GM12891 (cell line): ENCODE measurements around the gene TULP4.

Source experiments
- POLR2A ChIP-seq: IDR thresholded peaks from 2 replicates; pipeline ENCODE4 v1.6.1; 2011; ENCODE audit warnings: low read depth, low read length, control low read depth
- POLR2AphosphoS5 ChIP-seq: IDR thresholded peaks from 2 replicates; pipeline ENCODE4 v1.6.1; 2011; ENCODE audit warnings: low read depth, low read length, control low read depth
- POU2F2 ChIP-seq: IDR thresholded peaks from 2 replicates; pipeline ENCODE4 v1.6.1; 2011; ENCODE audit warnings: low read depth, mild to moderate bottlenecking, control low read depth, low read length, moderate library complexity
- SPI1 ChIP-seq: IDR thresholded peaks from 2 replicates; pipeline ENCODE4 v1.6.1; 2011; ENCODE audit warnings: low read depth, low read length, control low read depth
- TAF1 ChIP-seq: IDR thresholded peaks from 2 replicates; pipeline ENCODE4 v1.6.1; 2011; ENCODE audit warnings: low read depth, low read length, control low read depth

- TF ChIP-seq POLR2AphosphoS5 = no peak
- no peak for TF ChIP-seq POLR2A
- no peak for TF ChIP-seq TAF1
- no peak for TF ChIP-seq SPI1
- TF ChIP-seq POU2F2 = 0 out of 2 replicates have a peak, but pooled peaks have one; percentile 5
These were observed 11.3 kb downstream of the TULP4 start for GRCh38 chr6:158323561-158323958.
